Astrocyte (in vitro differentiated cells and primary cell): ENCODE data around the gene PAGE2. TPM values are rescaled to one million over a fixed set of nuclear protein-coding genes. Genes with fewer than 3 reads are reported as not detected.

Experiments
- DNase-seq: peaks from one replicate; pipeline ENCODE4 v3.0.0-alpha.2; 2010; ENCODE audit warnings: low read depth
- FAIRE-seq: peaks from 2 replicates; lab custom pipeline; 2011; peaks lifted over from hg19 to GRCh38; lab: Jason Lieb, UNC
- H2AFZ ChIP-seq: 2 replicates; pipeline ENCODE4 v1.6.0; 2012; ENCODE audit warnings: low read depth, low read length, inconsistent platforms
- H3K27ac ChIP-seq: 2 replicates; pipeline ENCODE4 v1.5.1; 2011; ENCODE audit warnings: low read depth, low read length, inconsistent platforms
- H3K27me3 ChIP-seq: 2 replicates; pipeline ENCODE4 v1.6.0; 2011; ENCODE audit warnings: low read length, inconsistent platforms; ENCODE audit not compliant: insufficient read depth
- H3K36me3 ChIP-seq: 2 replicates; pipeline ENCODE4 v1.5.1; 2011; ENCODE audit warnings: low read length, inconsistent platforms; ENCODE audit not compliant: insufficient read depth
- H3K4me1 ChIP-seq: 2 replicates; pipeline ENCODE4 v1.5.1; 2011; ENCODE audit warnings: low read length, inconsistent platforms; ENCODE audit not compliant: insufficient read depth
- H3K4me2 ChIP-seq: 2 replicates; pipeline ENCODE4 v1.6.0; 2012; ENCODE audit warnings: low read length, inconsistent platforms
- H3K4me3 ChIP-seq: 2 replicates; pipeline ENCODE4 v1.5.1; 2011; ENCODE audit warnings: low read depth, mild to moderate bottlenecking, low read length, inconsistent platforms; ENCODE audit not compliant: insufficient read depth
- H3K79me2 ChIP-seq: 2 replicates; pipeline ENCODE4 v1.6.0; 2012; ENCODE audit warnings: mild to moderate bottlenecking, low read length, inconsistent platforms; ENCODE audit not compliant: insufficient read depth
- H3K9ac ChIP-seq: 2 replicates; pipeline ENCODE4 v1.6.0; 2012; ENCODE audit warnings: mild to moderate bottlenecking, low read length, inconsistent platforms
- H3K9me3 ChIP-seq: 2 replicates; pipeline ENCODE4 v1.5.1; 2012; ENCODE audit warnings: low read depth, mild to moderate bottlenecking, low read length, inconsistent platforms; ENCODE audit not compliant: insufficient read depth
- H4K20me1 ChIP-seq: 2 replicates; pipeline ENCODE4 v1.6.0; 2012; ENCODE audit warnings: low read length, inconsistent platforms; ENCODE audit not compliant: insufficient read depth
- H3K27ac Mint-ChIP-seq: one replicate; pipeline ENCODE4 v1.8.0; 2021; ENCODE audit warnings: mild to moderate bottlenecking, mixed read lengths; ENCODE audit not compliant: unreplicated experiment
- H3K27me3 Mint-ChIP-seq: one replicate; pipeline ENCODE4 v1.8.0; 2021; ENCODE audit warnings: low read depth, mixed read lengths; ENCODE audit not compliant: unreplicated experiment
- H3K36me3 Mint-ChIP-seq: one replicate; pipeline ENCODE4 v1.8.0; 2021; ENCODE audit warnings: low read depth, mixed read lengths; ENCODE audit not compliant: unreplicated experiment
- H3K4me1 Mint-ChIP-seq: one replicate; pipeline ENCODE4 v1.8.0; 2021; ENCODE audit warnings: low read depth, mixed read lengths; ENCODE audit not compliant: unreplicated experiment
- H3K4me3 Mint-ChIP-seq: one replicate; pipeline ENCODE4 v1.8.0; 2021; ENCODE audit warnings: mild to moderate bottlenecking, moderate library complexity, mixed read lengths; ENCODE audit not compliant: unreplicated experiment
- H3K9me3 Mint-ChIP-seq: one replicate; pipeline ENCODE4 v1.8.0; 2021; ENCODE audit warnings: mild to moderate bottlenecking, mixed read lengths; ENCODE audit not compliant: unreplicated experiment
- EZH2 ChIP-seq: IDR thresholded peaks from 2 replicates; pipeline ENCODE4 v1.6.1; 2012; ENCODE audit warnings: mild to moderate bottlenecking, low read length, inconsistent platforms; ENCODE audit not compliant: insufficient read depth
- total RNA-seq: library from RNA; stranded (reverse); gene quantifications from 2 replicates; pipeline ENCODE4 v1.2.1, GENCODE V29; 2021
- TF ChIP-seq, protein P1 (sequence below): IDR thresholded peaks from 2 replicates; pipeline ENCODE4 v1.5.1; 2011; ENCODE audit warnings: low read depth, mild to moderate bottlenecking, inconsistent platforms, low read length, moderate library complexity; ENCODE audit not compliant: insufficient read depth

Gene PAGE2
- total RNA-seq, 1 donor from 2014 or later = not detected

DNA sequence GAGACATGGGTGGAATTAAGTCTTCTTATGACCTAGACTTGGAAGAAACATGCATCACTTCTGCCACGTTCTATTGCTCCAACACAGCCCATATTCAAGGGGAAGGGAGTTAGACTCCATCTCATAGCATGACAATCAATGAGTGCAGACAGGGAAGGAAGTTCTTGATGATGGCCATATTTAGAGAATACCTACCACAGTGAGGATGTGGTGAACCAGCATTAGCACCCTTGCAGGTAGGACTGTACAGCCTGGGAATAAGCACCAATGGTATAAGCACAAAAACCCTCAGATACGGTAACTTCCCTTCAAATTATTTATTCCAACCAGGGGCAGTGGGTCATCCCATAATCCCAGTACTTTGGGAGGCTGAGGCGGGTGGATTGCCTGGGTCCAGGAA lies 29.8 kb downstream of the PAGE2 start:
- Histone ChIP-seq H3K4me3 (no peak overlapping the region), H3K9me3 (no peaks in the 10 kb centered on the region), H3K36me3 (no peaks in the 10 kb centered on the region), H3K27ac (no peak overlapping the region), H3K9ac (no peak overlapping the region), H3K4me2 (no peak overlapping the region), H4K20me1 (no peaks in the 10 kb centered on the region), H2AFZ (no peak overlapping the region), H3K79me2 (no peaks in the 10 kb centered on the region), H3K4me1 (no peaks in the 10 kb centered on the region), H3K27me3 (no peaks in the 10 kb centered on the region)
- H3K27ac Mint-ChIP-seq = no peak overlapping the region
- peaks cover 2% of the 10 kb centered on the region for H3K4me1 Mint-ChIP-seq
- no peaks in the 10 kb centered on the region for H3K27me3 Mint-ChIP-seq
- no peaks in the 10 kb centered on the region for H3K9me3 Mint-ChIP-seq
- H3K36me3 Mint-ChIP-seq = no peaks in the 10 kb centered on the region
- TF ChIP-seq, protein P1, sequence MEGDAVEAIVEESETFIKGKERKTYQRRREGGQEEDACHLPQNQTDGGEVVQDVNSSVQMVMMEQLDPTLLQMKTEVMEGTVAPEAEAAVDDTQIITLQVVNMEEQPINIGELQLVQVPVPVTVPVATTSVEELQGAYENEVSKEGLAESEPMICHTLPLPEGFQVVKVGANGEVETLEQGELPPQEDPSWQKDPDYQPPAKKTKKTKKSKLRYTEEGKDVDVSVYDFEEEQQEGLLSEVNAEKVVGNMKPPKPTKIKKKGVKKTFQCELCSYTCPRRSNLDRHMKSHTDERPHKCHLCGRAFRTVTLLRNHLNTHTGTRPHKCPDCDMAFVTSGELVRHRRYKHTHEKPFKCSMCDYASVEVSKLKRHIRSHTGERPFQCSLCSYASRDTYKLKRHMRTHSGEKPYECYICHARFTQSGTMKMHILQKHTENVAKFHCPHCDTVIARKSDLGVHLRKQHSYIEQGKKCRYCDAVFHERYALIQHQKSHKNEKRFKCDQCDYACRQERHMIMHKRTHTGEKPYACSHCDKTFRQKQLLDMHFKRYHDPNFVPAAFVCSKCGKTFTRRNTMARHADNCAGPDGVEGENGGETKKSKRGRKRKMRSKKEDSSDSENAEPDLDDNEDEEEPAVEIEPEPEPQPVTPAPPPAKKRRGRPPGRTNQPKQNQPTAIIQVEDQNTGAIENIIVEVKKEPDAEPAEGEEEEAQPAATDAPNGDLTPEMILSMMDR = no peak
- TF ChIP-seq EZH2 = no peak
- FAIRE-seq (no peak), DNase-seq (no peak)
- no peak overlapping the region for H3K4me3 Mint-ChIP-seq

- no peaks in the 10 kb centered on the region for H3K79me2 ChIP-seq
- no peaks in the 10 kb centered on the region for H3K4me1 ChIP-seq
- no peaks in the 10 kb centered on the region for H3K9me3 ChIP-seq
- H3K4me1 Mint-ChIP-seq = peaks cover 2% of the 10 kb centered on the region
- no peaks in the 10 kb centered on the region for H3K27me3 Mint-ChIP-seq
- no peak overlapping the region for H2AFZ ChIP-seq
- TF ChIP-seq, protein P1 = no peak
- TF ChIP-seq EZH2 = no peak
- no peak overlapping the region for H3K4me3 Mint-ChIP-seq
- no peak overlapping the region for H3K4me2 ChIP-seq
- H3K27ac ChIP-seq = no peak overlapping the region
- H3K36me3 Mint-ChIP-seq = no peaks in the 10 kb centered on the region
- H3K36me3 ChIP-seq = no peaks in the 10 kb centered on the region
- H3K9me3 Mint-ChIP-seq = no peaks in the 10 kb centered on the region
- DNase-seq (no peak), FAIRE-seq (no peak)
- H3K9ac ChIP-seq = no peak overlapping the region
- H3K27ac Mint-ChIP-seq = no peak overlapping the region
- no peaks in the 10 kb centered on the region for H3K27me3 ChIP-seq
- no peak overlapping the region for H3K4me3 ChIP-seq
- H4K20me1 ChIP-seq = no peaks in the 10 kb centered on the region
These were observed 30.5 kb downstream of the PAGE2 start for GRCh38 chrX:55119271-55119670.

- no peaks in the 10 kb centered on the region for H3K79me2 ChIP-seq
- FAIRE-seq = peak; percentile 26
- no peak for TF ChIP-seq EZH2
- H3K36me3 ChIP-seq = no peaks in the 10 kb centered on the region
- H4K20me1 ChIP-seq = no peaks in the 10 kb centered on the region
- no peaks in the 10 kb centered on the region for H3K9me3 ChIP-seq
- Mint-ChIP-seq H3K4me3 (no peak overlapping the region), H3K4me1 (peaks cover 2% of the 10 kb centered on the region), H3K27me3 (no peaks in the 10 kb centered on the region), H3K9me3 (no peaks in the 10 kb centered on the region), H3K27ac (no peak overlapping the region), H3K36me3 (no peaks in the 10 kb centered on the region)
- no peak overlapping the region for H3K4me3 ChIP-seq
- no peak overlapping the region for H3K9ac ChIP-seq
- H3K4me1 ChIP-seq = no peaks in the 10 kb centered on the region
- H3K27ac ChIP-seq = no peak overlapping the region
- no peak overlapping the region for H3K4me2 ChIP-seq
- no peaks in the 10 kb centered on the region for H3K27me3 ChIP-seq
- DNase-seq = no peak
- no peak overlapping the region for H2AFZ ChIP-seq
These were observed 30.9 kb downstream of the PAGE2 start for GRCh38 chrX:55119712-55120111.
